Activated T-cell treated with anti-CD3 and anti-CD28 coated beads, Interleukin-2, amount 50 U/mL, for 72 hours (primary cell): ENCODE measurements around the gene TREH. TPM values are rescaled to one million over a fixed set of nuclear protein-coding genes. Genes with fewer than 3 reads are reported as not detected.
"Not testable (repeated sequence)": the region's sequence is repeated elsewhere in the genome, so short reads cannot be mapped to it uniquely, and the experiment has no call there.

ENCODE experiments used
- ATAC-seq, 2 donors: fragments of 150-1000 bp; cut with Tn5 transposase; replicated peaks in 1 of 2; 2 replicates each; pipeline ENCODE4 v1.10.0; 2021; ENCODE audit warnings: moderate library complexity in 2 of 2, mild to moderate bottlenecking in 1 of 2
- DNase-seq, 2 donors: peaks; one replicate each; pipeline ENCODE4 v3.0.0; 2021 to 2022; ENCODE audit warnings: mixed read lengths in 1 of 2
- H3K27ac Mint-ChIP-seq: one replicate; pipeline ENCODE4 v1.8.0; 2022; ENCODE audit warnings: mild to moderate bottlenecking, moderate library complexity, mixed read lengths
- H3K27me3 Mint-ChIP-seq: one replicate; pipeline ENCODE4 v1.8.0; 2022; ENCODE audit warnings: low read depth, mixed read lengths
- H3K36me3 Mint-ChIP-seq, 2 donors: one replicate each; pipeline ENCODE4 v1.8.0; 2022; ENCODE audit warnings: mixed read lengths in 2 of 2, mild to moderate bottlenecking in 1 of 2; ENCODE audit not compliant: insufficient read depth in 2 of 2
- H3K4me1 Mint-ChIP-seq: one replicate; pipeline ENCODE4 v1.8.0; 2022; ENCODE audit warnings: low read depth, mixed read lengths
- H3K4me3 Mint-ChIP-seq, 2 donors: one replicate each; pipeline ENCODE4 v1.8.0; 2022; ENCODE audit warnings: mild to moderate bottlenecking in 2 of 2, mixed read lengths in 2 of 2, moderate library complexity in 2 of 2
- H3K9me3 Mint-ChIP-seq, 2 donors: one replicate each; pipeline ENCODE4 v1.8.0; 2022; ENCODE audit warnings: mixed read lengths in 2 of 2
- total RNA-seq, 2 donors: library from RNA; stranded (reverse); gene quantifications; one replicate each; pipeline ENCODE4 v1.2.3, GENCODE V29; 2022

The TREH gene, protein sequence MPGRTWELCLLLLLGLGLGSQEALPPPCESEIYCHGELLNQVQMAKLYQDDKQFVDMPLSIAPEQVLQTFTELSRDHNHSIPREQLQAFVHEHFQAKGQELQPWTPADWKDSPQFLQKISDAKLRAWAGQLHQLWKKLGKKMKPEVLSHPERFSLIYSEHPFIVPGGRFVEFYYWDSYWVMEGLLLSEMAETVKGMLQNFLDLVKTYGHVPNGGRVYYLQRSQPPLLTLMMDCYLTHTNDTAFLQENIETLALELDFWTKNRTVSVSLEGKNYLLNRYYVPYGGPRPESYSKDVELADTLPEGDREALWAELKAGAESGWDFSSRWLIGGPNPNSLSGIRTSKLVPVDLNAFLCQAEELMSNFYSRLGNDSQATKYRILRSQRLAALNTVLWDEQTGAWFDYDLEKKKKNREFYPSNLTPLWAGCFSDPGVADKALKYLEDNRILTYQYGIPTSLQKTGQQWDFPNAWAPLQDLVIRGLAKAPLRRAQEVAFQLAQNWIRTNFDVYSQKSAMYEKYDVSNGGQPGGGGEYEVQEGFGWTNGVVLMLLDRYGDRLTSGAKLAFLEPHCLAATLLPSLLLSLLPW
- total RNA-seq: not detected

DNA sequence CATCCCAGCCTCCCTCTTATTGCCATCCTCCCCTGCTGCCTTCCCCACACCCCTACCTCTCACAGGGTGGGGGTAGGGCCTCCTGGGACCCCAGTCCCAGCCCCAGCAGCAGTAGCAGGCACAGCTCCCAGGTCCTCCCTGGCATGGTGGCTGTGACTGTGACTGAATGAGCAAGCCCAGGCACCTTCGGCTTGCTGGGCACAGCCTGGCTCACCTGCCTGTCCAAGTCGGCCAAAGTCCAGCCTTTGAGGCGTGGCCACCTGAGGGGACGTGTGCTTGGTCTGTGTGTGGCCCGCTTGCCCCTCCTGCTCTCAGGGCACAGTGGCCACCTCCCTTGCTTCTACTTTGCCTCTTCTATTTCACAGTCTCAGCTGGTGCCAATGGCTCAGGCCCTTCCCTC, at the start of gene TREH:
Gene TREH (minus strand): TSS at position 168 of the 400 bp plus-strand sequence. CDS start 23 bp downstream, at position 145.
- Mint-ChIP-seq H3K4me3 (no peak within 1 kb of the TSS), H3K27ac (no peak within 1 kb of the TSS), H3K4me1 (no peaks in the 10 kb centered on the region), H3K9me3 (no peaks in the 10 kb centered on the region), H3K36me3 (peaks cover 0 to 3% of the 10 kb centered on the region in 2 donors), H3K27me3 (no peaks in the 10 kb centered on the region)
- ATAC-seq (no peak), DNase-seq (no peak)

DNA sequence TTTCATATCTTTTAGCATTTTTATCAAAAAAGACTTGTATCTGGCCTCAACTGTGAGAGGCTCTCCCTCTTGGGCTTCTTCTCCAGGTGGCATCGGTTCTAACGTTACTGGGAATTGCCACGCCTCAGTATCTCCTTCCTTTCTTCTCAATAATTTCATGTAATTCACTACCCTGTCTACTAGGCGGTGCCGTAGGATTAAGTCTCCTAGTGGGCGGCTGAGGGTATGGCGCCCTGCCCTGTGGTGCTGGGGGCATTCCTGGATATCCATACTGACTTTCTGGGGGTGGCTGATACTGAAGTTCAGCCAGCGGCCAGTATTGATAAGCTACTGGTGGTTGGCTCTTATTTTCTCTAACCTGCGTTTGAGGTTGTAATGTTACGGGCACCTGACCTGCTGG, 48.7 kb upstream of the TREH start:
- not testable (repeated sequence) for H3K36me3 Mint-ChIP-seq

DNA sequence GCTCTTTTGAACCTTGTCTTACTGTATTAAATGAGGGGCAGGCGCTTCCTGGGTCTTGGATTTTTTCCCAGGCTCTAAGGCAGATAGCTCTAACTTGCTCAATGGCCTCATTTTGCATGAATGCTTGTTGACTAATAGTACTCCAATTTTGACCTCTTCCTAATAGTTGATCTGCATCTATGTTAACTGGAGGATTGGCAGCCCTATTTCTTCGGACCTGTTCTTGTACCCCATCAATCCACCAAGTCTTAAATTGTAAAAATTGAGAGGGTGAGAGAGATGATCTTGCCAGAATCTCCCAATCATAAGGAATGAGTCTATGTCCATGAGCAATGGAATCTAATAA, 48.2 kb upstream of the TREH start:
- not testable (repeated sequence) for H3K36me3 Mint-ChIP-seq

More for the DNA sequence above, 48.7 kb upstream of the TREH start:
- H3K4me1 Mint-ChIP-seq, ATAC-seq, H3K9me3 Mint-ChIP-seq, H3K27ac Mint-ChIP-seq, H3K4me3 Mint-ChIP-seq, DNase-seq: not testable (repeated sequence)
- H3K27me3 Mint-ChIP-seq: peaks cover 19% of the 10 kb centered on the region

DNA sequence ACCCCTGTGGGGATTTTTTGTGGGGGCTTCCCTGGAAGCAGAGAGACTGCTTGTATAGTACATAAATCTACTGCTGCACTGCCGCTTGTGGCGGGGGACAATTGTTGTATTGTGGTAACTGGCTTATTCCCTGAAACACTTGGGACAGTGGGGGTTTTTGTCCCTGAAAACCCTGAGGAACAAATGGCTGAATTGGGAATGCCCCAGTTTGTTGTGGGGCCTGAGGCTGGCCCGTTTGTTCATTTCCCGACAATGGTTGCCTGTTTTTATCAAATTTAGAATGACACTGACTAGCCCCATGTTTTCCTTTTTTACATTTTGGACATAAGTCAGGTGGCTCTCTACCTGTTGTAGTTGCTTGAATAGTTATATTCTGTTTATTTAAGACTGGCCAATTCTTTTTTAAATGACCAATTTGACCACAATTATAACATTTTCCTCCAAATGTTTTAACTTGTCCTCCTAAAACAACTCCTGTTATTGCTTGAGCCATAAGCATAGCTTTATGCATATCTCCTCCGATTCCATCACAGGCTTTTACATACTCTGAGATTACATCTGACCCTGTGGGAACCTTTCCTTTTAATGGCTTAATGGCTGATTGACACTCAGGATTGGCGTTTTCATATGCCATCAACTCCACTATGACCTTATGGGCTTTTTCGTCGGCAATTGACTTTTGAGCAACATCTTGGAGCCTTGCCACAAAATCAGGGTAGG, 47.7 kb upstream of the TREH start:
- not testable (repeated sequence) for H3K36me3 Mint-ChIP-seq, H3K4me3 Mint-ChIP-seq, H3K27ac Mint-ChIP-seq, H3K4me1 Mint-ChIP-seq, H3K9me3 Mint-ChIP-seq, ATAC-seq, DNase-seq
- peaks cover 19% of the 10 kb centered on the region for H3K27me3 Mint-ChIP-seq

More for the DNA sequence above, 48.2 kb upstream of the TREH start:
- not testable (repeated sequence) for H3K27ac Mint-ChIP-seq, H3K4me1 Mint-ChIP-seq, H3K9me3 Mint-ChIP-seq, H3K4me3 Mint-ChIP-seq, ATAC-seq, DNase-seq
- H3K27me3 Mint-ChIP-seq: peaks cover 19% of the 10 kb centered on the region

DNA sequence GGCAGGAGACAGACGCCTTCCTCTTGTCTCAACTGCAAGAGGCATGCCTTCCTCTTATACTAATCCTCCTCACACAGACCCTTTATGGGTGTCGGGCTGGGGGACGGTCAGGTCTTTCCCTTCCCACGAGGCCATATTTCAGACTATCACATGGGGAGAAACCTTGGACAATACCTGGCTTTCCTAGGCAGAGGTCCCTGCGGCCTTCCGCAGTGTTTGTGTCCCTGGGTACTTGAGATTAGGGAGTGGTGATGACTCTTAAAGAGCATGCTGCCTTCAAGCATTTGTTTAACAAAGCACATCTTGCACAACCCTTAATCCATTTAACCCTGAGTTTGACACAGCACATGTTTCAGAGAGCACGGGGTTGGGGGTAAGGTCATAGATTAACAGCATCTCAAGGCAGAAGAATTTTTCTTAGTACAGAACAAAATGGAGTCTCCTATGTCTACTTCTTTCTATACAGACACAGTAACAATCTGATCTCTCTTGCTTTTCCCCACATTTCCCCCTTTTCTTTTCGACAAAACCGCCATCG, 42.1 kb upstream of the TREH start:
- not testable (repeated sequence) for ATAC-seq, H3K4me3 Mint-ChIP-seq, H3K9me3 Mint-ChIP-seq, H3K36me3 Mint-ChIP-seq, H3K4me1 Mint-ChIP-seq, H3K27me3 Mint-ChIP-seq, DNase-seq, H3K27ac Mint-ChIP-seq

DNA sequence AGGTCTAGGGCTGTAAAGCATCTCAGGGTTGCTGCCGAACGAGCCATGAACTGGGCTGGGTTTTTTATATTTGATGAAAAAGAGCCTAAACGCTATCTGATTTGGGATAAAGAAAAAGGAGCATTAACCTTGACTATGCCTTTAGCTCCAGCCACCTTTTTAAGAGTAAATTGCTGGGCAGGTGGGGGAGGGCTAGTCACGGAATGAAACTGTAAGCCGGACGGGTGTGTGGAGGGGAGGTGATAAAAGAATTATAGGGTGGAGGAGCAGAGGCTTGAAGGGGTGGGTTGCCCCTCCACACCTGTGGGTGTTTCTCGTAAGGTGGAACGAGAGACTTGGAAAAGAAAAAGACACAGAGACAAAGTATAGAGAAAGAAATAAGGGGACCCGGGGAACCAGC, 41.3 kb upstream of the TREH start:
- not testable (repeated sequence) for H3K9me3 Mint-ChIP-seq, ATAC-seq, H3K36me3 Mint-ChIP-seq, H3K4me1 Mint-ChIP-seq, H3K27me3 Mint-ChIP-seq, DNase-seq, H3K27ac Mint-ChIP-seq, H3K4me3 Mint-ChIP-seq

DNA sequence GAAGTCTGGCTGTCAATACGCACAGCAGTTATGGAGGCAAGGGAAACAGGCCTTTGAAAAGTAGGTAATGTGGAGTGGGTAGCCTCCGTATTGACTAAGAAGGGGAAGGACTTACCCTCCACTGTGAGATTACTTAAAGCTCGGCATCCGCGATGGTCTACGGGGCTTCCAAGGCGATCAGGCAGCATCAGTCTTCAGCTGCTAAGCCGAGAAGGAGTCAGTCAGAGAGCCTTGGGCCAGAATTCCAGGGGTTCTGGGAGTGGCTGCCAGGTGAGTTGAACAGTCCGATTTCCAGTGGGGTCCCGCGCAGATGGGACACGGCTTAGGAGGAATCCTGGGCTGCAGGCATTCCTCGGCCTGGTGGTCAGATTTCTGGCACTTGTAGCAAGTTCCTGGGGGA, 40.6 kb upstream of the TREH start:
- H3K9me3 Mint-ChIP-seq, ATAC-seq, DNase-seq, H3K4me1 Mint-ChIP-seq, H3K36me3 Mint-ChIP-seq, H3K27ac Mint-ChIP-seq, H3K4me3 Mint-ChIP-seq, H3K27me3 Mint-ChIP-seq: not testable (repeated sequence)

DNA sequence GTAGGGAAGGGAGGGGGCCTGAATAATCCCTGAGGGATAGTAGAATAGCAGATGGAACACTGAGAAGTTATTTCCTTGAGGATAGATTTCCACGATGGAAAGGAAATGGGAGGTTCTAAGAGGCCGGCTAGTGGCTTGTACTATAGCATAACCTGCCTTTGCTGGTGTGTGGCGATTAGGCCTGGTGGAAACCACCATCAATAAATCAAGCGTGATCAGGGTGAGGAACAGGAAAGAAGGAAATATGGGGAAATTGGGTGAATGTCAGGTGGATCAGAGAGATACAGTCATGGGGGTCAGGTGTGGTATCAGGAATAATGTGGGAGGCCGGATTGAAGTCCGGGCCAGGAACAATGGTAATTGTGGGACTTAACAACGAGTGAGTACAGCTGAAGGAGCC, 39.1 kb upstream of the TREH start:
- not testable (repeated sequence) for H3K4me3 Mint-ChIP-seq, ATAC-seq, H3K27ac Mint-ChIP-seq, H3K9me3 Mint-ChIP-seq, DNase-seq, H3K36me3 Mint-ChIP-seq, H3K27me3 Mint-ChIP-seq, H3K4me1 Mint-ChIP-seq

DNA sequence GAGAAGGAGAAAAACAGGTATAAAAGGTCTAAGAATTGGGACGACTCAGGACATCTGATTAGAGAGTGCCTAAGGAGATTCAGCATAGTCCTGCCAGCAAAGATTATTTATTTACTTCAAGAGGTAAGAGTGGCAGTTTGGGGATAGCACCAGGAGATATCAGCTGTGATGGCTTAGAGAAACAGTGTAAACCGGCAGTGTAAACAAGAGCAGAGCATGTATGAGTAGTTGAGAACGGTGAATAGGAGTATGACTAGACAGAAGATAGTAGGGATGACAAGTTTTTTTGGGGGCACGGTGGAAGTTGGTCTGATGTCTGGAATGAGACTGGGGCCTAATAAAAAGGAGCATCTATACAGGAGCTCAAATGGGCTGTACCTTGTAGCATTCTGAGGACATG, 38.3 kb upstream of the TREH start:
- not testable (repeated sequence) for H3K9me3 Mint-ChIP-seq, ATAC-seq, DNase-seq, H3K27ac Mint-ChIP-seq, H3K4me1 Mint-ChIP-seq, H3K4me3 Mint-ChIP-seq, H3K36me3 Mint-ChIP-seq, H3K27me3 Mint-ChIP-seq

DNA sequence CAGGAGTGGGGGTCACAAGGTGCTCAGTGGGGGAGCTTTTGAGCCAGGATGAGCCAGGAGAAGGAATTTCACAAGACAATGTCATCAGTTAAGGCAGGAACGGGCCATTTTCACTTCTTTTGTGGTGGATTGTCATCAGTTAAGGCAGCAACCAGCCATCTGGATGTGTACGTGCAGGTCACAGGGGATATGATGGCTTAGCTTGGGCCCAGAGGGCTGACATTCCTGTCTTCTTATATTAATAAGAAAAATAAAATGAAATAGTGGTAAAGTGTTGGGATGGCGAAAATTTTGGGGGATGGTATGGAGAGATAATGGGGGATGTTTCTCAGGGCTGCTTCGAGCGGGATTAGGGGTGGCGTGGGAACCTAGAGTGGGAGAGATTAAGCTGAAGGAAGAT, 37.8 kb upstream of the TREH start:
- H3K27ac Mint-ChIP-seq, H3K4me1 Mint-ChIP-seq, H3K4me3 Mint-ChIP-seq: not testable (repeated sequence)

DNA sequence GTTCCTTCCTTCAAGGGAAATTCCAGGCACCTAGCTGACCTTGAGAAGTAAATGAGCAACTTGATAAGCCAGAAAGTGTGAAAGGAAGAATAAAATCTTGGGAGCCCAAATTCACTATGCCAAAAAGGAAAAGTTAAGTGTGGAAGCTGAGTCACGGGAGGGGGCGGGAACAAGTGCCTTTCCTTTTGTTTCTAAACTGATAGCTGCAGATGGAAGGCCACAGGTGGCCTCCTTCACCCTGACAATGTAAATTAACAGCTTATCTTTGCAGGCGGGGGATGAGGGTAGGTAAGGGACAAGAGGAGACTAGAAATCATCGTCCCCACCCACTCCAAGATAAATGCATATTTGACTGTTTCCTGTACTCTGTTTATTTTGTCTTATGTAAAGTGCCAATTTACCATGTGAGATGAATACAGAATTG, 36.4 kb upstream of the TREH start:
- Mint-ChIP-seq H3K27ac (no peak overlapping the region), H3K27me3 (no peaks in the 10 kb centered on the region), H3K9me3 (no peaks in the 10 kb centered on the region), H3K4me1 (peaks cover 6% of the 10 kb centered on the region), H3K4me3 (no peak overlapping the region), H3K36me3 (no peaks in the 10 kb centered on the region)
- no peak for DNase-seq
- no peak for ATAC-seq

More for the DNA sequence above, 37.8 kb upstream of the TREH start:
- not testable (repeated sequence) for DNase-seq, H3K36me3 Mint-ChIP-seq, H3K9me3 Mint-ChIP-seq, H3K27me3 Mint-ChIP-seq, ATAC-seq

DNA sequence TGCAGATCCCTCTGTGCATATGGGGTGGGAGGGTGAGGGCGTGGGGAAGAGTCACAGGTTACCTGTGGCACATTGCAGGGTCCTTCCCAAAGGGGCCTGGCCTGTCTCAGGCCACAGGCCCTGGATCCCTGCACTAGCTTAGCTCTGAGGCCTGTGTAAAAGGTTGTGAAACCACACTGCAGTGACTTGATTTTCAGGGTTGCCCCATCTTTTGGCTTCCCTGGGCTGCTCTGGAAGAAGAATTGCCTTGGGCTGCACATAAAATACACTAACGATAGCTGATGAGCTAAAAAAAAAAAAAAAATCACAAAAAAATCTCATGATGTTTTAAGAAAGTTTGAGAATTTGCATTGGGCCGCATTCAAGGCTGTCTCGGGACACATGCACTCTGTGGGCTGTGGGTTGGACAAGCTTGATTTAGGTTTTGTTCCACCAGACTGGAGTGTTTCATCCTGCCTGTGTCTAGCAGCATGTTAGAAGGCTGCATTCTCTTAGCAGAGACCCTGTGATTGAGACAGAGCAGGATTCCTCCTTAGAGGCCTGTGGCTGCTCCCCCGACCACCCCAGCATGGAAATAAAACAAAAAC, 35.9 kb upstream of the TREH start:
- DNase-seq (no peak), ATAC-seq (no peak)
- Mint-ChIP-seq H3K27ac (no peak overlapping the region), H3K27me3 (no peaks in the 10 kb centered on the region), H3K4me1 (peaks cover 6% of the 10 kb centered on the region), H3K36me3 (no peaks in the 10 kb centered on the region), H3K4me3 (no peak overlapping the region), H3K9me3 (no peaks in the 10 kb centered on the region)

DNA sequence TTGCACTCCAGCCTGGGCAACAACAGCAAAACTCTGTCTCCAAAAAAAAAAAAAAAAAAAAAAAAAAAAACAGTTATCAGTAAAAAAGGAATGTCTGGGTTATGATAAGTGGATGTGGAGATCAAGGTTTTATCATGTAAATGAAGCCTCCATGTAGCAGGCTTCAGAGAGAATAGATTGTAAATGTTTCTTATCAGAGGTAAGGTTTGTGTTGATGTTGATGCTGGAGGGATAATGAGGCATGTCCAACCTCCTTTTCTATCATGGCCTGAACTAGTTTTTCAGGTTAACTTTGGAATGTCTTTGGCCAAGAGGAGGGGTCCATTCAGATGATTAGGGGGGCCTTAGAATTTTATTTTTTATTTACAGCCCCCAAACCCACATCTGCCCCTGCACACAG, 35.4 kb upstream of the TREH start:
- no peak for DNase-seq
- H3K9me3 Mint-ChIP-seq: no peaks in the 10 kb centered on the region
- H3K27me3 Mint-ChIP-seq: no peaks in the 10 kb centered on the region
- peaks cover 6% of the 10 kb centered on the region for H3K4me1 Mint-ChIP-seq
- no peaks in the 10 kb centered on the region for H3K36me3 Mint-ChIP-seq
- H3K4me3 Mint-ChIP-seq: no peak overlapping the region
- no peak for ATAC-seq
- H3K27ac Mint-ChIP-seq: no peak overlapping the region
